GM19239 (cell line): ENCODE results near the gene TMEM121.

ENCODE experiments used
- DNase-seq: peaks from one replicate; pipeline ENCODE4 v3.0.0; 2011; ENCODE audit warnings: low spot score; ENCODE audit not compliant: insufficient read length
- FAIRE-seq: peaks from 2 replicates; lab custom pipeline; 2011; peaks lifted over from hg19 to GRCh38; lab: Jason Lieb, UNC

Gene TMEM121

DNA sequence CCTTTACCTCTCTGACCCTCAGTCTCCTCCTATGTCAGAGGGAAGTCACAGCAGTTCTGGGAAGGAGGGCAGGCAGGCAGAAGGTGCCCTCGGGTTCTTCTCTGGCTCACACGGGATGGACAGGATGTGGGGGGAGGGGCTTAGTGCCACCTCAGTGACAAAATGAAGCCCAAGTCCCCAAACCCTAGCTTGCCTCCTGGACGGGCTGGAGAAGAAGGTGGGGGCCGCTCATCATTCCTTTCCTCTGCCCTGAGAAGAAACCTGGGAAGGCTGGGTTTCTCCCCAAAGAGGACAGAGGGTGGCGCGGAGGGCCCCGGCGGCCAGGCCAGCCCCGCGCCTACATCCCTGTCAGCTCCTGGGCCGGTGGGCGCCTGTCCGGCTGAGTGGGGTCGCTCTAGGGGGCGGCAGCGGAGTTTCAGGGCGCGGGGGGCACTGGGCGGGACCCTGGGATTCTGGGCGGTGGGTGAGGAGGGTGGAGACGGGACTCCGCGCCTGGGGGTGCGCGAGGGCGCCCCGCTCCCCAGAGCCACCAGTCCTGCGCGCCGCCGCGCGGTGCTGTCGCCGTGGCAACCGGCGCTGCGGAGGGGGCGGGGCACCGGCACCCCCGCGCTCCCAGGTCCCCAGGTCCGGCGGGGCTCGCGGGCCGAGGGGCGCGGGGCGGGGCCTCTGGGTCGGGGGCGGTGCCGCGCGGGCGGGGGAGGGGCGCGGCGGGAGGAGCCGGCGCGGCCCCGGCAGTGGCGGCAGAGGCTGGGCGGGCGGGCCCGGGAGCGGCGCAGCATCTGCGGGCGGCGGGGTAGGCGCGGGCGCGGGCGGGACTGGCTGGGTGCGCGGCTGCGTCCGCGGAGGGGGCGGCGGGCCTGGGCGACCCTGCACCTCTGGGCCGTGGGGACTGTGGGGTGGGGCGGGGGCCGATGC lies at the start of gene TMEM121:
Gene TMEM121, plus strand, starts transcription at position 723 of the 915 bp plus-strand sequence. CDS start 2,252 bp downstream, outside the sequence.
- FAIRE-seq (no peak), DNase-seq (no peak)

GRCh38 chr14:105476831-105477659 lies 49.3 kb upstream of the TMEM121 start:
- FAIRE-seq, result no peak

DNA sequence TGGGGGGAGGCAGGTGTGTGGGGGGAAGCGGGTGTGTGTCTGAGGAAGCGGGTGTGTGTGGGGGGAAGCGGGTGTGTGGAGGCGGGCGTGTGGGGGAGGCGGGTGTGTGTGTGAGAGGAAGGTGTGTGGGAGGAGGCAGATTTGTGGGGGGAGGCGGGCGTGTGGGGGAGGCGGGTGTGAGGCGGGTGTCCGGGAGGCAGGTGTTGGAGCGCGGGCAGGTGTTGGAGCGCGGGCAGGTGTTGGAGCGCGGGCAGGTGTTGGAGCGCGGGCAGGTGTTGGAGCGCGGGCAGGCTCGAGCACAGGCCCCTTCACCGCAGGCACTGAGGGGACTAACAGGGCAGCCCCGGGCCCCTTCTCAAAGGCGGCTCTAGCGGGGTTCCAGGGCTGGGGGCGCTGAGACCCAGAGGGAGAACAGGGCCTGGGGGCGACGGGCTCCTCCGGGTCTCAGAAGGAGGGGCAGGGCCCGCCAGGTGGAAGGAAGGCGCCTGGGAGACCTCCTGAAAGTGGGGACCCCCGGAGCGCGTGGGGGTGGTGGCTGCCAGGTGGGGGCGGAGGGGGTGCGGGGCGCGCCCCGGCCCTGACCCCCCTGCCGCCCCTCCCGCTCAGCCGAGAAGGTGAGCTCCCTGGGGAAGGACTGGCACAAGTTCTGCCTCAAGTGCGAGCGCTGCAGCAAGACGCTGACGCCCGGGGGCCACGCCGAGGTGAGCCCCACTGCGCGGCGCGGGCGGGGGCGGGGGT lies 48.6 kb upstream of the TMEM121 start:
- DNase-seq, result no peak
- no peak for FAIRE-seq

More at GRCh38 chr14:105476831-105477659, 49.3 kb upstream of the TMEM121 start:
- no peak for DNase-seq

GRCh38 chr14:105478398-105479251 lies 47.8 kb upstream of the TMEM121 start:
- DNase-seq, result no peak
- no peak for FAIRE-seq

- DNase-seq (no peak), FAIRE-seq (no peak)
These were observed 46.8 kb upstream of the TMEM121 start for GRCh38 chr14:105479431-105480158.

DNA sequence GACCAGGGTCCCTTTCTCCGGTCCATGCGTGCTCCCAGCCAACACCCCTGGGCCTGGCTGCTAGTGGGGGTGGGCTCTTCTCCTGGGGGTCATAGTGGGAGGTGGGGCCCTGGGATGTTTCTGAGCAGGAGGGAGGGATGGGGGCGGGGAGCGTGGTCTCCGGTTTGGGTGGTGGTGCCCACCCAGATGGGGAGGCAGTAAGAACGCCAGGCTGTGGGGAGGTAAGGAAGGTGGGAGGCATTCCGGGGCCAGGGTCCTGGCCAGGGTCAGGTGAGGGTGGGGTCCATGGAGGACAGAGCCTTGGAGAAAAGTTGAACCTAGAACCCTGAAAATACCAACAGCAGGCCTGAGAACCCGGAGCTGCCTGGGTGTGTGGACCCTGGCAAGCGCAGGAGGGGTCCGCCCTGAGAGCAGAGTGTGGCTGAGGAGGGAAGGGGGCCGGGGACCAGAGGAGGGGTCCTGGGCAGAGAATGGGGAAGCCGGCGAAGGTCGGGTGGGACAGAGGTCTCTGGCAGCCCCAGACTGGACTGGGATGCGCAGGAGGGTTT lies 46.1 kb upstream of the TMEM121 start:
- DNase-seq, result no peak
- no peak for FAIRE-seq

GRCh38 chr14:105480807-105481801 lies 45.3 kb upstream of the TMEM121 start:
- peak; percentile 95 for FAIRE-seq
- DNase-seq, result peak; percentile 99

DNA sequence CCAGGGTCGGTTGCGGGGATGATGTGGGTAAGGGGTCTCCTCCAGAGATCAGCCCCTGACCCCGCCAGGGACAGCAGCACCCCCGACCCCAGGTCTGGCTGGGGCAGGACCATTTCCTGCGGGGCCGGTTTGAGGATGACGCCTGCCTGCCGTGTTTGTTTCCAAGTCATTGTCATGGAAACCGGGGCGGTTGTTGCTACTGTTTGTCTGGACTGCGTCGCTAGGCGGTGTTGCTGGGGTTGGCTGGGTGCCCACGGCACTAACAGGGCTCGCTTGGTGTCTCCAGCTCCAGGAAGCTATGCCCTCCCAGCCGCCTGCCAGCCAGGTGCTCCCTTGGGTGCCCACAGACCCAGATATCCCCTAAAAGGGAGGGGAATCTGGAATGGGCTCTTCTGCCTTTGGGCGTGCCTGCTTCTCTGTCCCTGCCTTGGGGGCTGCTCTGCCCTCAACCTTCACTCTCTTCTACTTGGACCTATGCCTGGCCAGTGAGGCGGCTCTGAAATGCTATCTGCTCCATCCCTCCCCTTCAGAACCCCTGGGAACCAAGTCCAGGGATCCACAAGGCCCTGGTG lies 44.4 kb upstream of the TMEM121 start:
- FAIRE-seq (peak; percentile 93), DNase-seq (peak; percentile 98)

- DNase-seq, result no peak
- no peak for FAIRE-seq
These were observed 43.8 kb upstream of the TMEM121 start for GRCh38 chr14:105482486-105483110.

DNA sequence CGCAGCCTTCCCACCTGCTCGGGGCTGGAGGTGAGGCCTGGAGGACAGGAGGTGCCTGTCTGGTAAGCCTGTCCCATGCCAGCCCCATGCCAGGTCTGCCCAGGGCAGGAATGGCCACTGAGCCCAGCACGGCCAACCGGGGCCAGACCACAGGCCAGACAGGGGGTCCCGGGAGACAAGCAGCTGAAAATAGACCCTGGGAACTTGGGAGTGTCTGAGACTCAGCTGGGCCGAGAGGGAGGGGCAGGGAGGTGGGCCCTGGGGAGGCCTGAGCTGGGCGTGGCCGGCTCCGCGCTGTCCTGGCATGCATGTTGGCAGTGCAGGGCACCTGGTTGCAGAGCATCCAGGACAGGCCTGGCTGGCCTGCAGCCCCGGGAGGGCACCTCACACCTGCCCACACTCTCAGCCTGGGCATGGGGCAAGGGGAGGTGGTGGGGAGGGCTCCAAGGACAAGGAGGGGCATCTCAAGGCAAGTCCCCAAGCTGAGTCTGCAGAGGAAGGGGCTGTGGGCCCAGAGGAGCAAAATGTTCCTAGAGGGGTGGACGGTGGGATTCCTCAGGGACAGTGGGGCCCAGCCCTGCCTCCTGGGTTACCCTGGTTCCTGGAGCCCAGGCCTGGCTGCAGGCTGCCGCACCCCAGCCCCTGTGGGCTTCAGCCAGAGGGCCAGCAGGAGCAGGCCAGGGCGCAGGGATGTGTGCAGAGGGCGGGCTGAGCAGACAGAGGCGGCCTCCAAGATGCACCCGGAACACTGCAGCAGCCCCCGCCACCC lies 42.9 kb upstream of the TMEM121 start:
- FAIRE-seq (no peak), DNase-seq (no peak)

- DNase-seq, result no peak
- FAIRE-seq, result no peak
These were observed 42.0 kb upstream of the TMEM121 start for GRCh38 chr14:105484069-105484996.

DNA sequence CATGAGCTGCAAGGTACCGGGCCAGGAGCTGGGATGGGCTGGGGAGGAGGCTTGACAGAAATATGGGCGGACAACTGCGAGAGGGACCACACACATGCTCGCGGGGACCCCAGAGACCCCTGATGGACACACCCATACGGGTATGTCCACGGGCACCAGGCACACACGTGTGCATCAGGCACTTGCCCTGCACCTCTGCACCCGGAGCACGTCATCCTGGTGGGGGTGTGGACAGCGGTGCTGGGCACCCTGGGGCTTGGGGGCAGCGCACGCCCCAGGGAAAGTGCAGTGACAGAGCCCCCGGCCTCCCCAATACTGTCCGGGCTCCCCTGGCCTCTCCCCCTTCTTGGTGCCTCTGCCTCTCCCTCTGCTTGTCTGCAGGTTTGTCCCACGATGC lies 41.4 kb upstream of the TMEM121 start:
- FAIRE-seq, result no peak
- DNase-seq, result no peak

DNA sequence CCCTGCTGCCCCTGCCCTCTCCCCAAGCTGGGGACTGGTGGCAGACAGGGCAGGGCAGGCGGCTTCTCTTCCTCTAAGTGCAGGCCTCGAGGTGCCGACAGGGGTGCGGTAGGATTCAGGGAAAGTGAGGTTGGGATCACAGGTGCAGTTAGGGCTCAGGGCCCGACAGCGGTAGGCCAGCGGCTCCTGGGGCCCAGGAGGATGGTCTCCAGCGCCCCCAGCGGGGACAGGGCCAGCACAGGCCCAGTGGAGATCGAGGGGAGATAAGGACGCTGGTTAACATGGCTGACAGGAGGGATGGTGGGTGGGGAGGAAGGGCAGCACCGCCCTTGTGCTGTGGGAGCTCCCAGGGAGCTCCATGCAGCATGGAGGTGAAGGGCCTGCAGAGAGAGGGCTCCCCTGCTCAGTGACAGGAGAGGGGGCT lies 40.6 kb upstream of the TMEM121 start:
- DNase-seq (no peak), FAIRE-seq (peak; percentile 18)

DNA sequence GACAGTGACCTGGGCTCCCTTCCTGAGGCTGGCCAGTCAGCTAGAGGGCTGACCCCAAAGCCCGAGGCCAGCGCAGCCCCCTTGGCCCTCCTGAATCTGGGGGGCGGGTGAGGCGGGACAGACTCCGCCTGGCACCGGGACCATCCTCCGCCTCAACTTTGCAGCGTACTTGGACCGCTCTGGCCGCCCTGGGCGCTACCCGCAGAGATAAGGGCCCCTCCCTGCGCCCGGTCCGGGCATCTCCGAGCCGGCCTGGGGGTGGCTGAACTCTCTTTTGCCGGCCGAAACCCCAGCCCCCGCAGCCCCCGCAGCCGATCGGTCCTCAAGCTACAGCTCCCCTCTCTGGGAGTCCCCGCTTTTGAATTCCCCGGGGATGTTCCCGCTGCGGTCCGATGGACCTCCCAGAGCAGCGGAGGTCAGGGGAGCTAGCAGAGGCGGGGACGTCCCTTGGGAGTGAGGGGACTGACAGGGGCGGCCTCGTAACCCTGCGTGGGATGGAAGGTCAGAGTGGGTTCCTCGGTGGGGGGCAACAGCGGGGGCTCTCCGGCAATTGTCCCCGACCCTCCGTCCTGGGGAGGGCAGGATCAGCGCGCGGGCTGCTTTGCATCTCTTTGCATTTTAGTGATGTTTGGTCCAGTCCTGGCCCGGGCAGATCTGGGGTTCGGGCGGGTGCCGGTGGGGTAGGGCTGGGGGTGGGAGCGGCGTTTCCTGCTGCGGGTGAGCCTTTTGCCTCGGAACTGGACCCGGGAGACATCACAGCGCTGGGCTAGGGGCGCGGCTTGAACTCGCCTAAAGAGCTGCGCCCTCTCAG lies 40.0 kb upstream of the TMEM121 start, which contains the start of gene CRIP1:
Gene CRIP1, plus strand, starts transcription at position 724 of the 811 bp plus-strand sequence. CDS start 374 bp downstream, outside the sequence.
- no peak for DNase-seq
- no peak for FAIRE-seq
